Mesothelial cell of epicardium (in vitro differentiated cells): ENCODE data around the gene C20orf141. TPM values are rescaled to one million over a fixed set of nuclear protein-coding genes. Genes with fewer than 3 reads are reported as not detected.
"Not testable (repeated sequence)": the region's sequence is repeated elsewhere in the genome, so short reads cannot be mapped to it uniquely, and the experiment has no call there.

Experiments
- DNase-seq, 2 experiments: peaks; one replicate each; pipeline ENCODE4 v3.0.0; 2021; ENCODE audit warnings: low spot score in 2 of 2; ENCODE audit not compliant: unreplicated experiment in 2 of 2
- H3K27ac Mint-ChIP-seq: 2 replicates; pipeline ENCODE4 v1.8.0; 2021; ENCODE audit warnings: mixed read lengths
- H3K27me3 Mint-ChIP-seq: 2 replicates; pipeline ENCODE4 v1.8.0; 2021; ENCODE audit warnings: low read depth, mixed read lengths
- H3K36me3 Mint-ChIP-seq: 2 replicates; pipeline ENCODE4 v1.8.0; 2021; ENCODE audit warnings: mixed read lengths
- H3K4me1 Mint-ChIP-seq: 2 replicates; pipeline ENCODE4 v1.8.0; 2021; ENCODE audit warnings: mixed read lengths
- H3K4me3 Mint-ChIP-seq: 2 replicates; pipeline ENCODE4 v1.8.0; 2021; ENCODE audit warnings: mild to moderate bottlenecking, moderate library complexity, mixed read lengths
- H3K9me3 Mint-ChIP-seq: 2 replicates; pipeline ENCODE4 v1.8.0; 2021; ENCODE audit warnings: mixed read lengths
- total RNA-seq: library from RNA; stranded (reverse); gene quantifications from 3 replicates; pipeline ENCODE4 v1.2.1, GENCODE V29; 2021
- TF ChIP-seq, protein P1 (sequence below): fragments of 200-600 bp; sonication (generic); IDR thresholded peaks from one replicate; pipeline ENCODE4 v1.5.0; 2021; ENCODE audit warnings: antibody characterized with exemption; ENCODE audit not compliant: unreplicated experiment

C20orf141 gene
- total RNA-seq, 1 donor from 2014 or later = not detected

DNA sequence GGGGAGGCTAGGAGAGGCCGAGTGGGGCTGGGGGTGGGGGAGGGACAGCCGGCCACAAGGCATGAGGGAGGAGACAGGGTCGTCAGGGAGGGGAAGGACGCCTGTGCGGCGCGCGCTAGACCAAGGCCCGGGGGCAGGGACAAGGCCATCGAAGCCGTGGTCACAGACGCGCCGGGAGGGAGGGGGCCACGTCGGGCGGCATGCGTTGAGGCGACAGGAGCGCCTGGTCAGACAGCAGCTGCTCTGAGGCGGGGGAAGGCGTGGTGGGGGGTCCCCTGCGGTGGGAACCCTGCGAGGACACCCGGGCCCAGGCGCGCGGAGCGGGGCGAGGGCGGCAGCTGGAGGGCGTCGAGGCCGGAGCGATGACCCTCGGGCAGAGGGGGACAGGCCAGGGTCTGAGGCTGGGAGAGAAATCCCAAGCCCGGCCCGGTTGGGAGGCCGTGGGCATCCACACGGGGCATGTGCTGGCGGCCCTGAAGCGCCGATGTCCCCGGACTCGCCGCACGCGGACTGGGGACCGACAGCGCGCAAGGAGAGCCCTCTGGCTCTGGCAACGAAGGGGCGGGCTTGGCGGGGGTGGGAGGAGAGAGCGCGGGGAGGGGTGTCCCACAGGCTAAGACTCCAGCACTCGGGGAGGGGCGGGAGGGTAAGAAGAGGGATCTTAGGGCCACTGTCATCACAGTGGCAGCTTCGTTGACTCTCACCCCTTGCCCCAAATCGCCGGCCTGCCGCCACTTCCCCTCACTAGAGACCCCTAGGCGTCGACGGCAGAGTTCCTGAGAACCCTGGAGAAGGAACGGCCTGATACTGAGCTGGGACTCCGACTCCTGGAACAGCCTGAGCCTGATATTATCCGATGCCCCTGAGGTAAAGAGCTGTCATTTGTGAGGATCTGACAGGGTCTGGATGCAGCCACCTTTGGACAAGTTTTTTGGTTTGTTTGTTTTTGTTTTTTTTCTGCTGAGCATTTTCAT is 6.4 kb downstream of the C20orf141 start:
- peaks cover 30% of the 10 kb centered on the region for H3K4me1 Mint-ChIP-seq
- peaks cover 3% of the 10 kb centered on the region for H3K27me3 Mint-ChIP-seq
- TF ChIP-seq, protein P1, sequence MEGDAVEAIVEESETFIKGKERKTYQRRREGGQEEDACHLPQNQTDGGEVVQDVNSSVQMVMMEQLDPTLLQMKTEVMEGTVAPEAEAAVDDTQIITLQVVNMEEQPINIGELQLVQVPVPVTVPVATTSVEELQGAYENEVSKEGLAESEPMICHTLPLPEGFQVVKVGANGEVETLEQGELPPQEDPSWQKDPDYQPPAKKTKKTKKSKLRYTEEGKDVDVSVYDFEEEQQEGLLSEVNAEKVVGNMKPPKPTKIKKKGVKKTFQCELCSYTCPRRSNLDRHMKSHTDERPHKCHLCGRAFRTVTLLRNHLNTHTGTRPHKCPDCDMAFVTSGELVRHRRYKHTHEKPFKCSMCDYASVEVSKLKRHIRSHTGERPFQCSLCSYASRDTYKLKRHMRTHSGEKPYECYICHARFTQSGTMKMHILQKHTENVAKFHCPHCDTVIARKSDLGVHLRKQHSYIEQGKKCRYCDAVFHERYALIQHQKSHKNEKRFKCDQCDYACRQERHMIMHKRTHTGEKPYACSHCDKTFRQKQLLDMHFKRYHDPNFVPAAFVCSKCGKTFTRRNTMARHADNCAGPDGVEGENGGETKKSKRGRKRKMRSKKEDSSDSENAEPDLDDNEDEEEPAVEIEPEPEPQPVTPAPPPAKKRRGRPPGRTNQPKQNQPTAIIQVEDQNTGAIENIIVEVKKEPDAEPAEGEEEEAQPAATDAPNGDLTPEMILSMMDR = no peak
- peak overlapping the region; percentile 99 for H3K27ac Mint-ChIP-seq
- no peaks in the 10 kb centered on the region for H3K36me3 Mint-ChIP-seq
- H3K4me3 Mint-ChIP-seq = peak overlapping the region; percentile 59
- no peaks in the 10 kb centered on the region for H3K9me3 Mint-ChIP-seq
- DNase-seq = no peak

DNA sequence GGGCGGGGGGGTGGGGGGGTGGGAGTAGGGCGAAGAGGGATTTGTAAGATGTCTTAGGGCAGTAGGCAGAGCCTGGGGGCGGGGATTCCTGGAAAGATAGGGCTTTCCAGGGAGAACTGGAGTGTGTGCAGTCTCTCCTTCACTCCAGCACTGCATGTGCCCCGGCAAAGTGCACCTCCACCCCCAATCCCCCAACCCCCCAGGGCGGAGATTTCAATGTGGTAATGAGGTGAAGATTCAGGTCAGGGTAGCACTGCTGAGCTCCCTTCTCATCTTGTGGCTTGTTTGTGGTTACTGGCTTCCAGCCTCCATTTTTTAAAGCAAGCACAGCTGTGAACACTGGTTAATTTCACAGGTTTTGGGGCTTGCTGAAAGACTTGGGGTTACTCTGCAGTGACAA is 7.3 kb downstream of the C20orf141 start:
- no peaks in the 10 kb centered on the region for H3K36me3 Mint-ChIP-seq
- H3K9me3 Mint-ChIP-seq = peaks cover under 1% of the 10 kb centered on the region
- no peak for DNase-seq
- H3K4me1 Mint-ChIP-seq = peaks cover 37% of the 10 kb centered on the region
- H3K27ac Mint-ChIP-seq = peak overlapping the region; percentile 87
- H3K4me3 Mint-ChIP-seq = peak overlapping the region; percentile 59
- TF ChIP-seq, protein P1 = no peak
- peaks cover 3% of the 10 kb centered on the region for H3K27me3 Mint-ChIP-seq

DNA sequence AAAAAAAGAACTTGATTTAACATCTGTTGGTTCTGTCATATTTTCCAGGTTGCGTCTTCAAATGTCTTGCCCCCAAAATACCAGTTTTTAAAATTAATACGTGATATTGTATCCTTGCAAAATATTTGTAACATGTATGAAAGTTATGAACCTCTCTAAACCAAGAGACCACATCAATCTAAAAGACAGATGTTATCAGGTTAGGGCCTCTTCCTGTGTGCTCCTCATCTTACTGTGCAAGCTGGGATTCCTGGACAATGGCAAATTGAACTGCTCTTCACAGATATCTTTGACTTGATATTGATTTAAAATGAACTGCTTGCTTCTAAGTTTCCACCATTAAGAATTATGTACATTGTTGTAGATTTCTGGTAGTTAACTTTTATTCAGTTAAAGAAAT is 11.0 kb downstream of the C20orf141 start:
- H3K4me1 Mint-ChIP-seq = peaks cover 23% of the 10 kb centered on the region
- peaks cover 2% of the 10 kb centered on the region for H3K36me3 Mint-ChIP-seq
- H3K9me3 Mint-ChIP-seq = peaks cover 11% of the 10 kb centered on the region
- TF ChIP-seq, protein P1 = no peak
- DNase-seq = no peak
- H3K4me3 Mint-ChIP-seq = peak overlapping the region; percentile 53
- peak overlapping the region; percentile 58 for H3K27ac Mint-ChIP-seq
- peaks cover 5% of the 10 kb centered on the region for H3K27me3 Mint-ChIP-seq

DNA sequence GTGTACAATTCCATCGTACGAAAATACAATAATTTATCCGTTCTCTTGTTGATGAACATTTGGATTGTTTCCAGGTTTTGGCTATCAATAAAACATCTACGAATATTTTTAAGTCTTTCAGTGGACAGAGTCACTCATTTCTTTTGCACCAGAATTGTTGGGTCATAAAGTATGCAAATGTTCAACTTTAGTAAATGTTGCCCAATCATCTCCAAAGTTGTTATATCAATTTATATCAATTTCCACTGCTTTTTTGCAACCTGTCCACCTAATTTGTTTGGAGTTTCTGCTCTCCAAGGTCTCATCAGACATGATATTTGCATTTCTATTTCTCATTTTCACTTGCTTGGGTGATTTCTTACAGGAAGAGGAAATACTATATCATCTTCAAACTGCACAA is 11.9 kb downstream of the C20orf141 start:
- Mint-ChIP-seq H3K27ac (no peak overlapping the region), H3K9me3 (peaks cover 11% of the 10 kb centered on the region), H3K4me3 (no peak overlapping the region), H3K36me3 (peaks cover 2% of the 10 kb centered on the region), H3K27me3 (peaks cover 4% of the 10 kb centered on the region), H3K4me1 (peaks cover 20% of the 10 kb centered on the region)
- no peak for DNase-seq
- TF ChIP-seq, protein P1 = no peak

DNA sequence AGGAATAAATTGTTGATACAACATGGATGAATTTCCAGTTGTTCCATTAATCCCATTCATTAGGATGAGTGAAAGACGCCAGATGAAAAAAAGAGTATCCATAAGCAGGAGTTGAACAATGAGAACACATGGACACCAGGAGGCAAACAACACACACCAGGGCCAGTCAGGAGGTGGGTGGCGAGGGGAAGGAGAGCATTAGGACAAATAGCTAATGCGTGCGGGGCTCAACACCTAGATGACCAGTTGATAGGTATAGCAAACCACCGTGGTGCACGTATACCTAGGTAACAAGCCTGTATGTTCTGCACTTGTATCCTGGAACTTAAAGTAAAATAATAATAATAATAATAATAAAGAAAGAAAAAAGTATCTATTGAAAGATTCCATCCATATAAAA is 14.6 kb downstream of the C20orf141 start:
- TF ChIP-seq, protein P1 = no peak
- Mint-ChIP-seq H3K9me3 (peaks cover 11% of the 10 kb centered on the region), H3K27ac (no peak overlapping the region), H3K36me3 (peaks cover 6% of the 10 kb centered on the region), H3K4me1 (peaks cover 17% of the 10 kb centered on the region), H3K27me3 (peaks cover 2% of the 10 kb centered on the region), H3K4me3 (no peak overlapping the region)
- DNase-seq = no peak

- not testable (repeated sequence) for H3K27ac Mint-ChIP-seq, H3K27me3 Mint-ChIP-seq, DNase-seq, H3K4me3 Mint-ChIP-seq
- Mint-ChIP-seq H3K36me3 (peaks cover 15% of the 10 kb centered on the region), H3K9me3 (peaks cover 11% of the 10 kb centered on the region), H3K4me1 (peaks cover 11% of the 10 kb centered on the region)
Measured at GRCh38 chr20:2831206-2831605, 16.4 kb downstream of the C20orf141 start.
